Chondrocyte (in vitro differentiated cells): ENCODE data around the gene ARHGEF10L. TPM values are rescaled to one million over a fixed set of nuclear protein-coding genes. Genes with fewer than 3 reads are reported as not detected.

ENCODE experiments used
- DNase-seq: peaks from one replicate; pipeline ENCODE4 v3.0.0; 2021; ENCODE audit warnings: mixed read lengths, low spot score
- H3K27ac Mint-ChIP-seq: one replicate; pipeline ENCODE4 v1.8.0; 2021; ENCODE audit warnings: mild to moderate bottlenecking, moderate library complexity, mixed read lengths; ENCODE audit not compliant: unreplicated experiment
- H3K27me3 Mint-ChIP-seq: 2 replicates; pipeline ENCODE4 v1.8.0; 2021; ENCODE audit warnings: low read depth, mixed read lengths
- H3K36me3 Mint-ChIP-seq: 2 replicates; pipeline ENCODE4 v1.8.0; 2021; ENCODE audit warnings: low read depth, mixed read lengths
- H3K4me1 Mint-ChIP-seq: 2 replicates; pipeline ENCODE4 v1.8.0; 2021; ENCODE audit warnings: low read depth, mild to moderate bottlenecking, mixed read lengths
- H3K4me3 Mint-ChIP-seq: one replicate; pipeline ENCODE4 v1.8.0; 2021; ENCODE audit warnings: mild to moderate bottlenecking, moderate library complexity, mixed read lengths; ENCODE audit not compliant: unreplicated experiment
- H3K9me3 Mint-ChIP-seq: 2 replicates; pipeline ENCODE4 v1.8.0; 2021; ENCODE audit warnings: low read depth, mixed read lengths
- CTCF ChIP-seq: fragments of 200-600 bp; sonication (generic); IDR thresholded peaks from 2 replicates; pipeline ENCODE4 v1.5.0; 2021; ENCODE audit warnings: antibody characterized with exemption, mild to moderate bottlenecking, moderate library complexity
- total RNA-seq: library from RNA; stranded (reverse); gene quantifications from 3 replicates; pipeline ENCODE4 v1.2.1, GENCODE V29; 2021

The ARHGEF10L gene
- total RNA-seq, 1 donor from 2014 or later, result 40.0 TPM

GRCh38 chr1:17667641-17668040, 128.1 kb downstream of the ARHGEF10L start:
- Mint-ChIP-seq H3K27me3 (no peaks in the 10 kb centered on the region), H3K36me3 (peaks cover 23% of the 10 kb centered on the region), H3K4me1 (no peaks in the 10 kb centered on the region), H3K9me3 (no peaks in the 10 kb centered on the region), H3K4me3 (no peak overlapping the region), H3K27ac (no peak overlapping the region)
- DNase-seq, result no peak
- no peak for TF ChIP-seq CTCF

GRCh38 chr1:17668195-17668594, 128.7 kb downstream of the ARHGEF10L start:
- no peaks in the 10 kb centered on the region for H3K4me1 Mint-ChIP-seq
- no peaks in the 10 kb centered on the region for H3K27me3 Mint-ChIP-seq
- no peak for DNase-seq
- H3K36me3 Mint-ChIP-seq, result peaks cover 23% of the 10 kb centered on the region
- no peak for TF ChIP-seq CTCF
- H3K9me3 Mint-ChIP-seq, result no peaks in the 10 kb centered on the region
- no peak overlapping the region for H3K27ac Mint-ChIP-seq
- no peak overlapping the region for H3K4me3 Mint-ChIP-seq

- Mint-ChIP-seq H3K4me3 (no peak overlapping the region), H3K4me1 (no peaks in the 10 kb centered on the region), H3K27ac (no peak overlapping the region), H3K9me3 (no peaks in the 10 kb centered on the region), H3K36me3 (peaks cover 22% of the 10 kb centered on the region), H3K27me3 (no peaks in the 10 kb centered on the region)
- no peak for DNase-seq
- no peak for TF ChIP-seq CTCF
These were observed 129.2 kb downstream of the ARHGEF10L start for GRCh38 chr1:17668624-17669175.

- H3K9me3 Mint-ChIP-seq, result no peaks in the 10 kb centered on the region
- no peaks in the 10 kb centered on the region for H3K27me3 Mint-ChIP-seq
- no peak for TF ChIP-seq CTCF
- DNase-seq, result no peak
- no peak overlapping the region for H3K27ac Mint-ChIP-seq
- H3K36me3 Mint-ChIP-seq, result peaks cover 21% of the 10 kb centered on the region
- no peaks in the 10 kb centered on the region for H3K4me1 Mint-ChIP-seq
- H3K4me3 Mint-ChIP-seq, result no peak overlapping the region
These were observed 129.8 kb downstream of the ARHGEF10L start for GRCh38 chr1:17669305-17669704.

- H3K4me3 Mint-ChIP-seq, result no peak overlapping the region
- no peak for DNase-seq
- H3K9me3 Mint-ChIP-seq, result no peaks in the 10 kb centered on the region
- TF ChIP-seq CTCF, result no peak
- H3K4me1 Mint-ChIP-seq, result no peaks in the 10 kb centered on the region
- no peaks in the 10 kb centered on the region for H3K27me3 Mint-ChIP-seq
- H3K27ac Mint-ChIP-seq, result no peak overlapping the region
- peaks cover 19% of the 10 kb centered on the region for H3K36me3 Mint-ChIP-seq
These were observed 130.5 kb downstream of the ARHGEF10L start for GRCh38 chr1:17669866-17670451.
